ENCODE data around the gene PLB1. TPM values are rescaled to one million over a fixed set of nuclear protein-coding genes. Genes with fewer than 3 reads are reported as not detected.

The PLB1 gene
- total RNA-seq, 2 donors from 2014 or later, result 2.1 to 3.0 TPM

DNA sequence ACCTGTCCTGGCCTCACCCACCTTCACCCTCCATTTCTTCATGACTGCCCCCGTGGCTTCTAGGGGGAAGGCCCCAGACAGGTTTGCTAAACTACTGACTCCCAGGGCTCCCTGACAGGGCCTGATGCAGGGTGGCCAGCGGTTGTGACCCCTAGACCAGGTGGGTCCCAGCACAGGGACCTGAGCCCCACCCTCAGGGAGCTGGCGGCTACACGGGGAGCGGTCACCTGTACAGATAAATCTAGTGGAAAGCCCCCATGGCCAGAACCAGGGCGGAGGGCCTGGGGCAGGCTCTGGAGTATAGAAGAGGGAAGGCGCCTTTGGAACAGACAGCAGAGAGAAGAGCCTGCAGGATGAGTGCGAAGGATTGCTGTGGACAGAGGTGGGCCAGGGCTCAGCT is 42.5 kb upstream of the PLB1 start:
- no peak for DNase-seq (ENCODE audit: low spot score)
- peaks cover 0 to 6% of the 10 kb centered on the region in 2 donors for H3K4me1 ChIP-seq
- TF ChIP-seq, protein P1, sequence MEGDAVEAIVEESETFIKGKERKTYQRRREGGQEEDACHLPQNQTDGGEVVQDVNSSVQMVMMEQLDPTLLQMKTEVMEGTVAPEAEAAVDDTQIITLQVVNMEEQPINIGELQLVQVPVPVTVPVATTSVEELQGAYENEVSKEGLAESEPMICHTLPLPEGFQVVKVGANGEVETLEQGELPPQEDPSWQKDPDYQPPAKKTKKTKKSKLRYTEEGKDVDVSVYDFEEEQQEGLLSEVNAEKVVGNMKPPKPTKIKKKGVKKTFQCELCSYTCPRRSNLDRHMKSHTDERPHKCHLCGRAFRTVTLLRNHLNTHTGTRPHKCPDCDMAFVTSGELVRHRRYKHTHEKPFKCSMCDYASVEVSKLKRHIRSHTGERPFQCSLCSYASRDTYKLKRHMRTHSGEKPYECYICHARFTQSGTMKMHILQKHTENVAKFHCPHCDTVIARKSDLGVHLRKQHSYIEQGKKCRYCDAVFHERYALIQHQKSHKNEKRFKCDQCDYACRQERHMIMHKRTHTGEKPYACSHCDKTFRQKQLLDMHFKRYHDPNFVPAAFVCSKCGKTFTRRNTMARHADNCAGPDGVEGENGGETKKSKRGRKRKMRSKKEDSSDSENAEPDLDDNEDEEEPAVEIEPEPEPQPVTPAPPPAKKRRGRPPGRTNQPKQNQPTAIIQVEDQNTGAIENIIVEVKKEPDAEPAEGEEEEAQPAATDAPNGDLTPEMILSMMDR (IDR thresholded peaks at IDR 0.05), result no peak
- H3K9me3 ChIP-seq, result no peaks in the 10 kb centered on the region
- no peak overlapping the region for H3K4me3 ChIP-seq
- no peak overlapping the region for H3K27ac ChIP-seq
- H3K27me3 ChIP-seq, result no peaks in the 10 kb centered on the region
- no peaks in the 10 kb centered on the region for H3K36me3 ChIP-seq

DNA sequence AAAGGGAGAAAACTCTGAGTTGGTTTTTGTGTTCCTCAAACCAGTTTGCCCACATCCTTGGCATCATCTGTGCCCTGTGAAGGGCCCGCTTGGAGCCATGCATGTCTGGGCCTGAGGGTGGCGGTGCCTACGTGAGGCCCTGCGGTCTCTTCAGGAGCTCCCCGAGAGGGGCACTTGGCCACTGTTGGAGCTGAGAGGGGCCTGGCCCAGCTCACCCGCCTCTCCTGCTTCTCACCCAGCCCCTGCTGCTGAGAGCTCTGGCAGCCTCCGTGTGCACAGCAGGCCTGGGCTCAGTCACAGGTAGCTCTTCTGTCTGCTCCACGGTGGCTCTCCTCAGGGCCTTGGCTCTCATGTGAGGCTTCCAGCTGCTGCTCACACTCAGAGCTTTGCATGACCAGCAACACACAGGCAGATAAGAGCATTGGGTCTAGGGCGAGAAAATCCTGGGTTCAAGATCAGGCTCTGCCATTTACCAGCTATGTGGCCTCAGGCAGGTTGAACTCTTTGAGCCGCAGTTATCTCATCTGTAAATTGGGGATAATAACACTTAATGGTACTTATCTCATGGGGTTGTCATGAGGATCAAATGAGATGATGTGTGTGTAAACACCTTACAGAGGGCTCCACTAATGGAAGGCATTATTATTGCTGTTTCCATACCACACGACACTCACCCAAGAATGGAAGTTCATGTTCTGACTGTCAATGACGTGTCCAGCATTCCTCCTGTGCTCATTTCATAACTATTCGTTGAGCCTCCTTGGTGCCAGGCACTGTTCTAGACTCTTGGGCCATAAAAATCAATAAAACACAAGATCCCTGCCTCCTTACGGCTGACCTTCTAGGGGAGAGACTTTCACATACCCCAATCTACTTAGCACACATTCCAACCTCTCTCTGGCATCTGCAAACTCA is 41.6 kb upstream of the PLB1 start:
- DNase-seq (ENCODE audit: low spot score), result no peak
- Histone ChIP-seq H3K9me3 (no peaks in the 10 kb centered on the region), H3K36me3 (no peaks in the 10 kb centered on the region), H3K4me3 (no peak overlapping the region), H3K27ac (no peak overlapping the region), H3K27me3 (no peaks in the 10 kb centered on the region), H3K4me1 (peaks cover 0 to 2% of the 10 kb centered on the region in 2 donors)
- TF ChIP-seq, protein P1 (IDR thresholded peaks at IDR 0.05), result no peak

DNA sequence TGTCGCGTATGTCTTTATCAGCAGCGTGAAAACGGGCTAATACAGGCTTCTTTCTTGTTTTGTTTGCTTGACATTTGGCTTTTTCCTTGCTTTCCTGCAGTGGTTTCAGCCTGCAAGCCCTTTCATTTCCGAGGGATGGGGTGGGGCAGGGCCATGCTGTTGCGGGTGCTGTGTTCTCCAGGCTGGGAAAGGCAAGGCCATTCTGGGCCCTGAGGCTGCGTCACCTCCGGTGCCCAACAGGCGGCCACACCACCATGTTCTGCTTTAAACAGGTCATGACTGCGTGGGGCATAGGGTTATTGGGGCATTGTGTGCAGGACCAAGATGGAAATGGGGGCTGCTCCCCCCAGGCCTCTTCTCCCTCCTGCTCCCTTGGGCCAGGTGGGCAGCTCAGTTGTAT is 38.6 kb upstream of the PLB1 start:
- TF ChIP-seq, protein P1 (IDR thresholded peaks at IDR 0.05), result no peak
- Histone ChIP-seq H3K9me3 (peaks cover 0 to 6% of the 10 kb centered on the region in 2 donors), H3K27me3 (no peaks in the 10 kb centered on the region), H3K36me3 (no peaks in the 10 kb centered on the region), H3K27ac (no peak overlapping the region), H3K4me1 (no peaks in the 10 kb centered on the region), H3K4me3 (no peak overlapping the region)
- DNase-seq (ENCODE audit: low spot score), result no peak

DNA sequence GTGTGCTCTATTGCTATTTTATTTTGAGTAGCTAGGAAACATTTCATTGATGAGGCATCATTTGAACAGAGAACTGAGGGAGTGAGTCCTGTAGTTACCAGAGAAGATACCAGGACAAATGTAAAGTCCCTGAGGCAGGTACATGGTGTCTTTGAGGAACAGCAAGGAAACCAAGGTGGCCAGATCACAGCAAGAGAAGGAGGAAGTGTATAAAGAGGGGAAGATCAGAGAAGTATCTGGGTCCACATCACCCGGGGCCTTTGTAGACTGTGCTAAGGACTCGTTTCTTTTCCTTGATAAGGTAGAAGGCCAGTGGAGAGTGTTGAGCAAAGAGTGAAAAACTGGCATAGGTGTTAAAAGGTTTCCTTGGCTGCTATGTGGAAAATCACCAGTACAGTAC is 34.8 kb upstream of the PLB1 start:
- DNase-seq (ENCODE audit: low spot score), result no peak
- Histone ChIP-seq H3K9me3 (peaks cover 0 to 15% of the 10 kb centered on the region in 2 donors), H3K27me3 (no peaks in the 10 kb centered on the region), H3K27ac (no peak overlapping the region), H3K4me3 (no peak overlapping the region), H3K4me1 (no peaks in the 10 kb centered on the region), H3K36me3 (no peaks in the 10 kb centered on the region)
- TF ChIP-seq, protein P1 (IDR thresholded peaks at IDR 0.05), result no peak

DNA sequence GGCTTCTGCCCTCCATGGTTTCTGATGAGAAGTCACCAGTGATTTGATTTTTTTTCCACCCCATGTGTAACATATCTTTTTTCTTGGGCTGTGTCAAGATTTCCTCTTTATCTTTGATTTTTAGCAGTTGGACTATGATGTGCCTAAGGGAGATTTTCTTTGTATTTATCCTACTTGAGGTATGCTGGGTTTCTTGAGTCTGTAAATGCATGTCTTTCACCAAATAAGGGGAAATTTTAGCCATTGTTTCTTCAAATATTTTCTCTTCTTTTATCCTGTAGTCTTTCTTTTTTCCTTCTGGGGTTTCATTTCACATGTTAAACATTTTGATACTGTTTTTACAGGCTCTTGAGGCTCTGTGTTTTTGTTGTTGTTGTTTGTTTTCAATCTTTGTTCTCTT is 33.7 kb upstream of the PLB1 start:
- no peak overlapping the region for H3K4me3 ChIP-seq

More for the DNA sequence above, 33.7 kb upstream of the PLB1 start:
- H3K27ac ChIP-seq, result no peak overlapping the region
- peaks cover 0 to 15% of the 10 kb centered on the region in 2 donors for H3K9me3 ChIP-seq
- H3K36me3 ChIP-seq, result no peaks in the 10 kb centered on the region
- TF ChIP-seq, protein P1 (IDR thresholded peaks at IDR 0.05), result no peak
- H3K27me3 ChIP-seq, result no peaks in the 10 kb centered on the region
- DNase-seq (ENCODE audit: low spot score), result no peak
- no peaks in the 10 kb centered on the region for H3K4me1 ChIP-seq

All from right atrium auricular region (tissue), 2 donors.